Measurements from ENCODE around the gene CCDC146.

The CCDC146 gene

DNA sequence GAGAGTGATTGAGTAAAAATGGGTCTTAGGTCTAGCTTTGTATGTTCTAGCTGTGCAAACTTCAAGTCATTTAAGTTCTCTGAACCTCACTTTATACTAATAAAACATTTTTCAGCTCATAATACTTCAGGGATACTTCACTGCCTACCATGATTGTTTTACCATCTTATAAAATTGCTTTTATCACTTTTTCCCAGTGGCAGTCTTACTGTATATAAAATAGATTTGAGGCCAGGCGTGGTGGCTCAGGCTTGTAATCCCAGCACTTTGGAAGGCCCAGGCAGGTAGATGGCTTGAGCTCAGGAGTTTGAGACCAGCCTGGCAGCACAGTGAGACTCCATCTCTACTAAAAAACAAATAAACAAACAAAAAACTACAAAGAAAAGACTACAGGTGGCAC lies 59.8 kb downstream of the CCDC146 start:
- Histone ChIP-seq H3K9me2 (replicated peaks; ENCODE audit: insufficient read depth, low read length) (no peaks in the 10 kb centered on the region), H3K9me3 (ENCODE audit: insufficient read depth, low read length) (no peaks in the 10 kb centered on the region), H3K36me3 (ENCODE audit: low read length) (no peaks in the 10 kb centered on the region), H3K4me3 (ENCODE audit: insufficient read depth, low read length, poor library complexity, severe bottlenecking) (no peak overlapping the region), H3K79me2 (ENCODE audit: insufficient read depth, low read length) (no peaks in the 10 kb centered on the region), H4K20me1 (ENCODE audit: low read depth, low read length) (no peaks in the 10 kb centered on the region), H3K27ac (ENCODE audit: low read depth, low read length) (no peak overlapping the region), H3K9ac (ENCODE audit: low read length) (no peak overlapping the region), H3F3A (ENCODE audit: insufficient read depth) (no peaks in the 10 kb centered on the region), H3K4me2 (ENCODE audit: low read depth, low read length, poor library complexity, severe bottlenecking) (no peak overlapping the region), H2AFZ (ENCODE audit: low read depth, low read length, severe bottlenecking) (no peak overlapping the region), H3K27me3 (ENCODE audit: low read length) (no peaks in the 10 kb centered on the region)
- no peak for TF ChIP-seq EZH2phosphoT487 (conservative IDR thresholded peaks at IDR 0.05; ENCODE audit: low read length)
- TF ChIP-seq, protein P1, sequence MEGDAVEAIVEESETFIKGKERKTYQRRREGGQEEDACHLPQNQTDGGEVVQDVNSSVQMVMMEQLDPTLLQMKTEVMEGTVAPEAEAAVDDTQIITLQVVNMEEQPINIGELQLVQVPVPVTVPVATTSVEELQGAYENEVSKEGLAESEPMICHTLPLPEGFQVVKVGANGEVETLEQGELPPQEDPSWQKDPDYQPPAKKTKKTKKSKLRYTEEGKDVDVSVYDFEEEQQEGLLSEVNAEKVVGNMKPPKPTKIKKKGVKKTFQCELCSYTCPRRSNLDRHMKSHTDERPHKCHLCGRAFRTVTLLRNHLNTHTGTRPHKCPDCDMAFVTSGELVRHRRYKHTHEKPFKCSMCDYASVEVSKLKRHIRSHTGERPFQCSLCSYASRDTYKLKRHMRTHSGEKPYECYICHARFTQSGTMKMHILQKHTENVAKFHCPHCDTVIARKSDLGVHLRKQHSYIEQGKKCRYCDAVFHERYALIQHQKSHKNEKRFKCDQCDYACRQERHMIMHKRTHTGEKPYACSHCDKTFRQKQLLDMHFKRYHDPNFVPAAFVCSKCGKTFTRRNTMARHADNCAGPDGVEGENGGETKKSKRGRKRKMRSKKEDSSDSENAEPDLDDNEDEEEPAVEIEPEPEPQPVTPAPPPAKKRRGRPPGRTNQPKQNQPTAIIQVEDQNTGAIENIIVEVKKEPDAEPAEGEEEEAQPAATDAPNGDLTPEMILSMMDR (IDR thresholded peaks at IDR 0.05; ENCODE audit: insufficient read depth, low read length, poor library complexity, severe bottlenecking), result no peak

DNA sequence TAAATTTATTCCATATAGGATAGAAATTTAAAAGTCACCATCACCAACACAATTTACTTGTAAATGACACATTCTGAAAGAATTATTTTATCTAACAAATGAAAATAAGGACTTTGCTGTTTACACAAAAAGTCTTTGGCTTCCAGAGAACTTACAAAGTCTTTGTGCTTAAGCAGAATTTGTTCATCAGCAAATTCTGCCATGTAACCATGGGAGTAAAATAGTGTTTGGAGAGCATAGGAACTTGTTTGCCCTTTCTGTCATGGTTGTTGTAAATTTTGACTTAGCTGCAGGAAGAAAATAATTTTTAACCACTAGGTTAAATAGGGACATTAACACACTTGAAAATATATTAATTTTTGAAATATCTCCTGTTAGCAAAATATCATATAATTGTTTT lies 62.0 kb downstream of the CCDC146 start:
- no peaks in the 10 kb centered on the region for H3K27me3 ChIP-seq (ENCODE audit: low read length)
- H3K79me2 ChIP-seq (ENCODE audit: insufficient read depth, low read length), result no peaks in the 10 kb centered on the region
- TF ChIP-seq EZH2phosphoT487 (conservative IDR thresholded peaks at IDR 0.05; ENCODE audit: low read length), result no peak
- TF ChIP-seq, protein P1 (IDR thresholded peaks at IDR 0.05; ENCODE audit: insufficient read depth, low read length, poor library complexity, severe bottlenecking), result no peak
- no peak overlapping the region for H3K27ac ChIP-seq (ENCODE audit: low read depth, low read length)
- H3K36me3 ChIP-seq (ENCODE audit: low read length), result no peaks in the 10 kb centered on the region
- no peak overlapping the region for H2AFZ ChIP-seq (ENCODE audit: low read depth, low read length, severe bottlenecking)
- no peaks in the 10 kb centered on the region for H3K9me3 ChIP-seq (ENCODE audit: insufficient read depth, low read length)
- H3K9ac ChIP-seq (ENCODE audit: low read length), result no peak overlapping the region
- H3K4me2 ChIP-seq (ENCODE audit: low read depth, low read length, poor library complexity, severe bottlenecking), result no peak overlapping the region
- no peak overlapping the region for H3K4me3 ChIP-seq (ENCODE audit: insufficient read depth, low read length, poor library complexity, severe bottlenecking)
- no peaks in the 10 kb centered on the region for H3F3A ChIP-seq (ENCODE audit: insufficient read depth)
- no peaks in the 10 kb centered on the region for H4K20me1 ChIP-seq (ENCODE audit: low read depth, low read length)
- no peaks in the 10 kb centered on the region for H3K9me2 ChIP-seq (replicated peaks; ENCODE audit: insufficient read depth, low read length)

DNA sequence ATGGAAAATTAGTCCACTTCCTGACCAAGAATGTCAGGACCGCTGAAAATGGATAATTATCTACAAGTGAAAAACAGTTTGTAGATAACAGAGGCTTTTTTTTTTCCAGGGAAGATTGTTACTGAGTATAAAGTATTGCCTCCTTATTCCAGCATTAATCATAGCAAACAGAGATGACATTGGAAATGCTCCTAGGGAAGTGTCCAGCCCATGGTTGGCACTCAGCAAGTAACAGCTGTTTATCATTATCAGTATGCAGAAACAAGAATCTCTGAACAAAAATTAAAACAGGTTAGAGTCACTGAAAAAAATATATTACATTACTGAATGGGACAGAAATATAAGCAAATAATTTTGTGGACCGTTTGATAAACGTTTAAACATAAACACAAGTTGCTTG lies 62.6 kb downstream of the CCDC146 start:
- no peak overlapping the region for H3K27ac ChIP-seq (ENCODE audit: low read depth, low read length)
- no peaks in the 10 kb centered on the region for H3K36me3 ChIP-seq (ENCODE audit: low read length)
- H3K9me2 ChIP-seq (replicated peaks; ENCODE audit: insufficient read depth, low read length), result no peaks in the 10 kb centered on the region
- H3K27me3 ChIP-seq (ENCODE audit: low read length), result no peaks in the 10 kb centered on the region
- no peaks in the 10 kb centered on the region for H3F3A ChIP-seq (ENCODE audit: insufficient read depth)
- no peak for TF ChIP-seq EZH2phosphoT487 (conservative IDR thresholded peaks at IDR 0.05; ENCODE audit: low read length)
- TF ChIP-seq, protein P1 (IDR thresholded peaks at IDR 0.05; ENCODE audit: insufficient read depth, low read length, poor library complexity, severe bottlenecking), result no peak
- H2AFZ ChIP-seq (ENCODE audit: low read depth, low read length, severe bottlenecking), result no peak overlapping the region
- H3K9me3 ChIP-seq (ENCODE audit: insufficient read depth, low read length), result no peaks in the 10 kb centered on the region
- no peak overlapping the region for H3K4me3 ChIP-seq (ENCODE audit: insufficient read depth, low read length, poor library complexity, severe bottlenecking)
- H3K4me2 ChIP-seq (ENCODE audit: low read depth, low read length, poor library complexity, severe bottlenecking), result no peak overlapping the region
- no peaks in the 10 kb centered on the region for H3K79me2 ChIP-seq (ENCODE audit: insufficient read depth, low read length)
- H4K20me1 ChIP-seq (ENCODE audit: low read depth, low read length), result no peaks in the 10 kb centered on the region
- H3K9ac ChIP-seq (ENCODE audit: low read length), result no peak overlapping the region
